WTC11 (cell line): Measurements from ENCODE around the gene GRIN2A. TPM values are rescaled to one million over a fixed set of nuclear protein-coding genes. Genes with fewer than 3 reads are reported as not detected.

ENCODE experiments used
- ATAC-seq: fragments of 200-7000 bp; cut with Tn5 transposase; 2 replicates; pipeline ENCODE4 v1.10.0; 2021; ENCODE audit warnings: mild to moderate bottlenecking, moderate library complexity
- CTCF ChIA-PET: fragments of 300-600 bp; sonication (Branson Sonifier 250); formaldehyde crosslinking; loops from one replicate; lab custom pipeline; 2021; ENCODE audit warnings: antibody characterized with exemption; lab: Charles Lee
- POLR2A ChIA-PET: fragments of 350-600 bp; sonication (Branson Sonifier 250); formaldehyde crosslinking; loops from one replicate; lab custom pipeline; 2021; ENCODE audit warnings: antibody characterized with exemption; lab: Charles Lee
- DNase-seq: peaks from one replicate; pipeline ENCODE4 v3.0.0; 2021; ENCODE audit warnings: low spot score
- H3K27ac Mint-ChIP-seq: 2 replicates; pipeline ENCODE4 v1.8.0; 2021; ENCODE audit warnings: mixed read lengths
- H3K27me3 Mint-ChIP-seq: 2 replicates; pipeline ENCODE4 v1.8.0; 2021; ENCODE audit warnings: low read depth, mild to moderate bottlenecking, moderate library complexity, mixed read lengths
- H3K36me3 Mint-ChIP-seq: 2 replicates; pipeline ENCODE4 v1.8.0; 2021; ENCODE audit warnings: mixed read lengths
- H3K4me1 Mint-ChIP-seq: 2 replicates; pipeline ENCODE4 v1.8.0; 2022; ENCODE audit warnings: mixed read lengths
- H3K4me3 Mint-ChIP-seq: 2 replicates; pipeline ENCODE4 v1.8.0; 2021; ENCODE audit warnings: mild to moderate bottlenecking, moderate library complexity, mixed read lengths
- H3K9me3 Mint-ChIP-seq: 2 replicates; pipeline ENCODE4 v1.8.0; 2021; ENCODE audit warnings: mixed read lengths
- ATF1 ChIP-seq: sonication (generic); formaldehyde crosslinking; IDR thresholded peaks from 2 replicates; pipeline ENCODE4 v1.8.1; 2023; ENCODE audit warnings: mild to moderate bottlenecking, moderate library complexity, missing genetic modification reagents
- CDX4 ChIP-seq: fragments of 250-450 bp; sonication (Bioruptor Pico); IDR thresholded peaks from 2 replicates; pipeline ENCODE4 v1.9.0; 2021; ENCODE audit warnings: moderate library complexity, mild to moderate bottlenecking, inconsistent platforms, borderline replicate concordance
- ELF4 ChIP-seq: sonication (generic); formaldehyde crosslinking; IDR thresholded peaks from 2 replicates; pipeline ENCODE4 v1.8.1; 2022; ENCODE audit warnings: low read depth, mild to moderate bottlenecking, moderate library complexity, missing genetic modification reagents
- ESRRA ChIP-seq: sonication (generic); formaldehyde crosslinking; IDR thresholded peaks from 2 replicates; pipeline ENCODE4 v1.8.1; 2022; ENCODE audit warnings: mild to moderate bottlenecking, missing genetic modification reagents, borderline replicate concordance
- FOXK1 ChIP-seq: sonication (generic); formaldehyde crosslinking; IDR thresholded peaks from 2 replicates; pipeline ENCODE4 v1.8.0; 2022; ENCODE audit warnings: mild to moderate bottlenecking, moderate library complexity, missing genetic modification reagents
- GABPB1 ChIP-seq: sonication (generic); formaldehyde crosslinking; IDR thresholded peaks from 2 replicates; pipeline ENCODE4 v1.8.1; 2023; ENCODE audit warnings: mild to moderate bottlenecking, missing genetic modification reagents
- IRF2 ChIP-seq: sonication (generic); formaldehyde crosslinking; IDR thresholded peaks from 2 replicates; pipeline ENCODE4 v1.8.0; 2022; ENCODE audit warnings: low read depth, missing genetic modification reagents, borderline replicate concordance
- JAZF1 ChIP-seq: fragments of 250-450 bp; sonication (Bioruptor Pico); IDR thresholded peaks from 2 replicates; pipeline ENCODE4 v1.9.0; 2021; ENCODE audit warnings: moderate library complexity, mild to moderate bottlenecking, inconsistent platforms
- MXD4 ChIP-seq: fragments of 250-450 bp; sonication (Bioruptor Pico); IDR thresholded peaks from 2 replicates; pipeline ENCODE4 v1.8.0; 2021; ENCODE audit warnings: mild to moderate bottlenecking, moderate library complexity, borderline replicate concordance
- NFE2L1 ChIP-seq: sonication (generic); formaldehyde crosslinking; IDR thresholded peaks from 2 replicates; pipeline ENCODE4 v1.8.1; 2023; ENCODE audit warnings: missing genetic modification reagents
- RELA ChIP-seq: sonication (generic); formaldehyde crosslinking; IDR thresholded peaks from 2 replicates; pipeline ENCODE4 v1.8.1; 2022; ENCODE audit warnings: missing genetic modification reagents, mild to moderate bottlenecking, borderline replicate concordance
- ZBTB43 ChIP-seq: sonication (generic); formaldehyde crosslinking; IDR thresholded peaks from 2 replicates; pipeline ENCODE4 v1.8.1; 2023; ENCODE audit warnings: mild to moderate bottlenecking, missing genetic modification reagents
- ZNF219 ChIP-seq: sonication (generic); formaldehyde crosslinking; IDR thresholded peaks from 2 replicates; pipeline ENCODE4 v1.8.0; 2023; ENCODE audit warnings: missing genetic modification reagents, mild to moderate bottlenecking, borderline replicate concordance
- ZNF263 ChIP-seq: sonication (generic); formaldehyde crosslinking; IDR thresholded peaks from 2 replicates; pipeline ENCODE4 v1.8.1; 2022; ENCODE audit warnings: low read depth, mild to moderate bottlenecking, moderate library complexity, missing genetic modification reagents
- ZNF281 ChIP-seq: sonication (generic); formaldehyde crosslinking; IDR thresholded peaks from 2 replicates; pipeline ENCODE4 v1.8.0; 2023; ENCODE audit warnings: mild to moderate bottlenecking, missing genetic modification reagents
- ZNF317 ChIP-seq: sonication (generic); formaldehyde crosslinking; IDR thresholded peaks from 2 replicates; pipeline ENCODE4 v1.8.1; 2023; ENCODE audit warnings: low read depth, mild to moderate bottlenecking, moderate library complexity, missing genetic modification reagents, borderline replicate concordance
- ZNF416 ChIP-seq: fragments of 250-450 bp; sonication (Bioruptor Pico); IDR thresholded peaks from 2 replicates; pipeline ENCODE4 v1.9.0; 2021; ENCODE audit warnings: mild to moderate bottlenecking, inconsistent platforms
- ZNF423 ChIP-seq: fragments of 250-450 bp; sonication (Bioruptor Pico); IDR thresholded peaks from 2 replicates; pipeline ENCODE4 v2.1.2; 2022; ENCODE audit warnings: mild to moderate bottlenecking, moderate library complexity
- ZNF671 ChIP-seq: fragments of 250-450 bp; sonication (Bioruptor Pico); IDR thresholded peaks from 2 replicates; pipeline ENCODE4 v1.8.0; 2021; ENCODE audit warnings: mild to moderate bottlenecking
- total RNA-seq: library from RNA; stranded (reverse); gene quantifications from 3 replicates; pipeline ENCODE4 v1.2.3, GENCODE V29; 2021
- TF ChIP-seq, protein P1 (sequence below): sonication (generic); formaldehyde crosslinking; IDR thresholded peaks from 2 replicates; pipeline ENCODE4 v1.8.0; 2022; ENCODE audit warnings: mild to moderate bottlenecking, missing genetic modification reagents
- TF ChIP-seq, protein P2 (sequence below): sonication (generic); formaldehyde crosslinking; IDR thresholded peaks from 2 replicates; pipeline ENCODE4 v1.8.1; 2023; ENCODE audit warnings: mild to moderate bottlenecking, missing genetic modification reagents, borderline replicate concordance
- TF ChIP-seq, protein P3 (sequence below): sonication (generic); formaldehyde crosslinking; IDR thresholded peaks from 2 replicates; pipeline ENCODE4 v1.8.1; 2022; ENCODE audit warnings: low read depth, missing genetic modification reagents, borderline replicate concordance

Gene GRIN2A
- total RNA-seq, 1 experiment from 2014 or later: 3.5 TPM

GRCh38 chr16:10039220-10040096, 142.8 kb downstream of the GRIN2A start:
- Mint-ChIP-seq H3K27me3 (peaks cover 4% of the 10 kb centered on the region), H3K36me3 (no peaks in the 10 kb centered on the region), H3K27ac (peak overlapping the region; percentile 48), H3K4me3 (peak overlapping the region; percentile 79), H3K9me3 (peaks cover 3% of the 10 kb centered on the region; the same call in 1 of the 2 replicates), H3K4me1 (peaks cover 10% of the 10 kb centered on the region)
- DNase-seq: peak; percentile 63
- POLR2A ChIA-PET: no interaction called here
- CTCF ChIA-PET: interaction anchor here (0.7 to 1.8 kb wide), 5 partner anchors 93 to 784 kb away, joined by 3 to 12 read pairs (median 6); partner anchors contain the start of gene GRIN2A
- peak; percentile 84 for ATAC-seq
- TF ChIP-seq ZNF671 (CRISPR knock-in tag) (no peak), CDX4 (CRISPR knock-in tag) (no peak), ZNF281 (CRISPR knock-in tag) (no peak), ZNF263 (CRISPR knock-in tag) (no peak), NFE2L1 (CRISPR knock-in tag) (0 out of 2 replicates have a peak, but pooled peaks have one; percentile 16), FOXK1 (CRISPR knock-in tag) (no peak; the same call in 1 of the 2 replicates), ZNF219 (CRISPR knock-in tag) (no peak)
- TF ChIP-seq, protein P1, sequence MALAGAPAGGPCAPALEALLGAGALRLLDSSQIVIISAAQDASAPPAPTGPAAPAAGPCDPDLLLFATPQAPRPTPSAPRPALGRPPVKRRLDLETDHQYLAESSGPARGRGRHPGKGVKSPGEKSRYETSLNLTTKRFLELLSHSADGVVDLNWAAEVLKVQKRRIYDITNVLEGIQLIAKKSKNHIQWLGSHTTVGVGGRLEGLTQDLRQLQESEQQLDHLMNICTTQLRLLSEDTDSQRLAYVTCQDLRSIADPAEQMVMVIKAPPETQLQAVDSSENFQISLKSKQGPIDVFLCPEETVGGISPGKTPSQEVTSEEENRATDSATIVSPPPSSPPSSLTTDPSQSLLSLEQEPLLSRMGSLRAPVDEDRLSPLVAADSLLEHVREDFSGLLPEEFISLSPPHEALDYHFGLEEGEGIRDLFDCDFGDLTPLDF: no peak

GRCh38 chr16:10037751-10038150, 144.5 kb downstream of the GRIN2A start:
- Mint-ChIP-seq H3K27ac (no peak overlapping the region), H3K4me3 (no peak overlapping the region), H3K36me3 (no peaks in the 10 kb centered on the region), H3K27me3 (peaks cover 4% of the 10 kb centered on the region), H3K4me1 (peaks cover 10% of the 10 kb centered on the region), H3K9me3 (peaks cover 3% of the 10 kb centered on the region; the same call in 1 of the 2 replicates)
- DNase-seq: no peak
- ATAC-seq: no peak
- POLR2A ChIA-PET: no interaction called here
- CTCF ChIA-PET: interaction anchor here (1.5 to 1.8 kb wide), 3 partner anchors 24 to 782 kb away, joined by 5 to 6 read pairs (median 6); no protein-coding TSS in a partner anchor
- TF ChIP-seq ZBTB43 (CRISPR knock-in tag) (no peak), ZNF423 (CRISPR knock-in tag) (no peak), ZNF317 (CRISPR knock-in tag) (no peak), MXD4 (CRISPR knock-in tag) (no peak), RELA (CRISPR knock-in tag) (no peak), ELF4 (CRISPR knock-in tag) (no peak), NFE2L1 (CRISPR knock-in tag) (no peak), ZNF416 (CRISPR knock-in tag) (no peak), IRF2 (no peak), JAZF1 (CRISPR knock-in tag) (no peak), ZNF219 (CRISPR knock-in tag) (no peak), ATF1 (CRISPR knock-in tag) (no peak), ZNF671 (CRISPR knock-in tag) (no peak), GABPB1 (CRISPR knock-in tag) (no peak), ESRRA (CRISPR knock-in tag) (no peak)
- TF ChIP-seq, protein P2, sequence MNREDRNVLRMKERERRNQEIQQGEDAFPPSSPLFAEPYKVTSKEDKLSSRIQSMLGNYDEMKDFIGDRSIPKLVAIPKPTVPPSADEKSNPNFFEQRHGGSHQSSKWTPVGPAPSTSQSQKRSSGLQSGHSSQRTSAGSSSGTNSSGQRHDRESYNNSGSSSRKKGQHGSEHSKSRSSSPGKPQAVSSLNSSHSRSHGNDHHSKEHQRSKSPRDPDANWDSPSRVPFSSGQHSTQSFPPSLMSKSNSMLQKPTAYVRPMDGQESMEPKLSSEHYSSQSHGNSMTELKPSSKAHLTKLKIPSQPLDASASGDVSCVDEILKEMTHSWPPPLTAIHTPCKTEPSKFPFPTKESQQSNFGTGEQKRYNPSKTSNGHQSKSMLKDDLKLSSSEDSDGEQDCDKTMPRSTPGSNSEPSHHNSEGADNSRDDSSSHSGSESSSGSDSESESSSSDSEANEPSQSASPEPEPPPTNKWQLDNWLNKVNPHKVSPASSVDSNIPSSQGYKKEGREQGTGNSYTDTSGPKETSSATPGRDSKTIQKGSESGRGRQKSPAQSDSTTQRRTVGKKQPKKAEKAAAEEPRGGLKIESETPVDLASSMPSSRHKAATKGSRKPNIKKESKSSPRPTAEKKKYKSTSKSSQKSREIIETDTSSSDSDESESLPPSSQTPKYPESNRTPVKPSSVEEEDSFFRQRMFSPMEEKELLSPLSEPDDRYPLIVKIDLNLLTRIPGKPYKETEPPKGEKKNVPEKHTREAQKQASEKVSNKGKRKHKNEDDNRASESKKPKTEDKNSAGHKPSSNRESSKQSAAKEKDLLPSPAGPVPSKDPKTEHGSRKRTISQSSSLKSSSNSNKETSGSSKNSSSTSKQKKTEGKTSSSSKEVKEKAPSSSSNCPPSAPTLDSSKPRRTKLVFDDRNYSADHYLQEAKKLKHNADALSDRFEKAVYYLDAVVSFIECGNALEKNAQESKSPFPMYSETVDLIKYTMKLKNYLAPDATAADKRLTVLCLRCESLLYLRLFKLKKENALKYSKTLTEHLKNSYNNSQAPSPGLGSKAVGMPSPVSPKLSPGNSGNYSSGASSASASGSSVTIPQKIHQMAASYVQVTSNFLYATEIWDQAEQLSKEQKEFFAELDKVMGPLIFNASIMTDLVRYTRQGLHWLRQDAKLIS (CRISPR knock-in tag): no peak
- TF ChIP-seq, protein P3, sequence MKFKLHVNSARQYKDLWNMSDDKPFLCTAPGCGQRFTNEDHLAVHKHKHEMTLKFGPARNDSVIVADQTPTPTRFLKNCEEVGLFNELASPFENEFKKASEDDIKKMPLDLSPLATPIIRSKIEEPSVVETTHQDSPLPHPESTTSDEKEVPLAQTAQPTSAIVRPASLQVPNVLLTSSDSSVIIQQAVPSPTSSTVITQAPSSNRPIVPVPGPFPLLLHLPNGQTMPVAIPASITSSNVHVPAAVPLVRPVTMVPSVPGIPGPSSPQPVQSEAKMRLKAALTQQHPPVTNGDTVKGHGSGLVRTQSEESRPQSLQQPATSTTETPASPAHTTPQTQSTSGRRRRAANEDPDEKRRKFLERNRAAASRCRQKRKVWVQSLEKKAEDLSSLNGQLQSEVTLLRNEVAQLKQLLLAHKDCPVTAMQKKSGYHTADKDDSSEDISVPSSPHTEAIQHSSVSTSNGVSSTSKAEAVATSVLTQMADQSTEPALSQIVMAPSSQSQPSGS (CRISPR knock-in tag): no peak
